PFSK-1 (cell line): ENCODE measurements around the gene EIPR1.

ENCODE experiments used
- POLR2AphosphoS5 ChIP-seq: IDR thresholded peaks from 2 replicates; pipeline ENCODE4 v1.6.1; 2012; ENCODE audit warnings: low read depth, mild to moderate bottlenecking, control low read depth, low read length, moderate library complexity
- REST ChIP-seq, 2 experiments: IDR thresholded peaks; 2 replicates each; pipeline versions ENCODE4 v1.6.1 to v1.8.0; 2011 to 2012; ENCODE audit warnings: low read depth in 2 of 2, low read length in 2 of 2, control low read depth in 1 of 2, inconsistent platforms in 1 of 2, mild to moderate bottlenecking in 1 of 2, moderate library complexity in 1 of 2; ENCODE audit not compliant: insufficient read depth in 1 of 2
- TAF1 ChIP-seq: IDR thresholded peaks from 2 replicates; pipeline ENCODE4 v1.6.1; 2012; ENCODE audit warnings: low read length, control low read depth, borderline replicate concordance; ENCODE audit not compliant: insufficient read depth

GRCh38 chr2:3405876-3406275 lies 28.3 kb upstream of the EIPR1 start:
- TF ChIP-seq POLR2AphosphoS5 (no peak), REST (IDR thresholded peaks at IDR 0.05; ENCODE audit: insufficient read depth in 1 of 2, low read depth in 2 of 2, low read length in 2 of 2) (no peak), TAF1 (no peak)
